Panc1 (cell line): ENCODE data around the gene ZNF410. TPM values are rescaled to one million over a fixed set of nuclear protein-coding genes. Genes with fewer than 3 reads are reported as not detected.
"Not testable (repeated sequence)": the region's sequence is repeated elsewhere in the genome, so short reads cannot be mapped to it uniquely, and the experiment has no call there.

Experiments used
- ATAC-seq: fragments of 200-7000 bp; cut with Tn5 transposase; 2 replicates; pipeline ENCODE4 v1.9.1; 2020; ENCODE audit warnings: mild to moderate bottlenecking, moderate library complexity
- BruUV-seq: library from RNA; stranded (reverse); fragments of 400-500 nt; replicated peaks from 2 replicates; lab custom pipeline; 2021; lab: Mats Ljungman, UMichigan
- CTCF ChIA-PET: fragments of 300-600 bp; sonication (Branson Sonifier 250); formaldehyde crosslinking; loops from one replicate; lab custom pipeline; 2022; ENCODE audit warnings: antibody characterized with exemption; lab: Charles Lee
- POLR2A ChIA-PET: fragments of 300-600 bp; sonication (Branson Sonifier 250); formaldehyde crosslinking; loops from one replicate; lab custom pipeline; 2022; ENCODE audit warnings: antibody characterized with exemption; lab: Charles Lee
- DNase-seq: peaks from one replicate; pipeline ENCODE4 v3.0.0-alpha.2; 2010; ENCODE audit warnings: low read depth, low spot score
- H3K27ac ChIP-seq: 2 replicates; pipeline ENCODE4 v1.5.1; 2011; ENCODE audit warnings: mild to moderate bottlenecking, low read length, inconsistent platforms
- H3K27me3 ChIP-seq: fragments of 200-500 bp; sonication (Bioruptor generic); 2 replicates; pipeline ENCODE4 v1.6.0; 2014; ENCODE audit warnings: low read length, inconsistent platforms; ENCODE audit not compliant: control insufficient read depth, insufficient read depth
- H3K36me3 ChIP-seq: fragments of 200-500 bp; sonication (Bioruptor generic); 2 replicates; pipeline ENCODE4 v1.5.1; 2014; ENCODE audit warnings: inconsistent platforms, mild to moderate bottlenecking, low read length, moderate library complexity; ENCODE audit not compliant: control insufficient read depth, insufficient read depth
- H3K4me1 ChIP-seq: 2 replicates; pipeline ENCODE4 v1.5.1; 2011; ENCODE audit warnings: inconsistent platforms, mild to moderate bottlenecking, low read length, moderate library complexity; ENCODE audit not compliant: control insufficient read depth, insufficient read depth
- H3K4me3 ChIP-seq, 2 experiments: 2 replicates each; pipeline ENCODE4 v1.5.1; 2011 to 2012; ENCODE audit warnings: low read depth in 2 of 2, low read length in 2 of 2, mild to moderate bottlenecking in 2 of 2, inconsistent platforms in 1 of 2, moderate library complexity in 1 of 2
- H3K9me3 ChIP-seq: fragments of 200-500 bp; sonication (Bioruptor generic); 2 replicates; pipeline ENCODE4 v1.5.1; 2014; ENCODE audit warnings: low read depth, mild to moderate bottlenecking, inconsistent platforms, low read length, moderate library complexity; ENCODE audit not compliant: control insufficient read depth, insufficient read depth
- POLR2AphosphoS5 ChIP-seq: IDR thresholded peaks from 2 replicates; pipeline ENCODE4 v1.6.1; 2012; ENCODE audit warnings: mild to moderate bottlenecking, low read depth, low read length, moderate library complexity
- SIN3A ChIP-seq: IDR thresholded peaks from 2 replicates; pipeline ENCODE4 v1.6.1; 2012; ENCODE audit warnings: low read depth, mild to moderate bottlenecking, low read length, moderate library complexity, borderline replicate concordance; ENCODE audit not compliant: insufficient read depth
- TCF7L2 ChIP-seq: IDR thresholded peaks from 2 replicates; pipeline ENCODE4 v1.6.1; 2011; ENCODE audit warnings: mild to moderate bottlenecking, low read depth, low read length, inconsistent platforms
- in situ Hi-C: cut with HindIII; loops from 2 replicates; pipeline ENCODE4 v1.10.0; 2016; ENCODE audit warnings: low sequenced_read_pairs, low pct_unique_long_range_greater_than_20kb
- intact Hi-C: fragments of 100-400 bp; cut with micrococcal nuclease; formaldehyde crosslinking; loops from one replicate; pipeline ENCODE4 v1.10.0; 2022; ENCODE audit not compliant: unreplicated experiment
- total RNA-seq: library from RNA; stranded (reverse); gene quantifications from one replicate; pipeline ENCODE4 v1.2.1, GENCODE V29; 2021; ENCODE audit not compliant: unreplicated experiment
- TF ChIP-seq, protein P1 (sequence below), 2 experiments: IDR thresholded peaks; 2 replicates each; pipeline ENCODE4 v1.6.1; 2011 to 2012; ENCODE audit warnings: low read depth in 2 of 2, control low read depth in 1 of 2, low read length in 1 of 2, mild to moderate bottlenecking in 1 of 2, moderate library complexity in 1 of 2; ENCODE audit not compliant: insufficient read depth in 1 of 2
- TF ChIP-seq, protein P2 (sequence below): fragments of 450-650 bp; IDR thresholded peaks from 2 replicates; pipeline ENCODE4 v1.5.1; 2017; ENCODE audit warnings: mild to moderate bottlenecking

ZNF410 gene
- total RNA-seq, 1 experiment from 2014 or later: 31.2 TPM

DNA sequence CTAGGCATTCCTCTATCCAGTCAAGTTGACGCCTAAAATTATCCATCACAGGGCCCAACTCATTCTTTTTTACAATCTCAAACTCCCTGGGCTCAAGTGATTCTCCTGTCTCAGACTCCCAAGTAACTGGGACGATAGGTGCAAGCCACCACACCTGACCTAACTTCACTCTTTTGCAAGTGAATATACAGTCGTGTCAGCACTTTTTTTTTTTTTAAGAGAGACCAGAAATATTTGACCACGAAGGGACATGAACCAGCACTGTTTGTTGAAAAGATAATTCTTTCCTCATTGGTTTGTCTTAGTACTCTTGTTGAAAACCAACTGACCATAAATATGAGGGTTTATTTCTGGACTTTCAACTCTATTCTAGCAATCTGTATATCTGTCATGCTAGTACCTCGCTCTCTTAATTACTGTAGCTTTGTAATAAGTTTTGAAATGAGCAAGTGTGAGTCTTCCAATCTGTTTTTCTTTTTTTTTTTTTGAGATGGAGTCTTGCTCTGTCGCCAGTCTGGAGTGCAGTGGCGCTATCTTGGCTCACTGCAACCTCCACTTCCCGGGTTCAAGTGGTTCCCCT, 21.0 kb upstream of the ZNF410 start:
- Histone ChIP-seq H3K9me3 (no peaks in the 10 kb centered on the region), H3K27me3 (no peaks in the 10 kb centered on the region), H3K4me1 (no peaks in the 10 kb centered on the region), H3K36me3 (no peaks in the 10 kb centered on the region; the same call in 1 of the 2 replicates), H3K4me3 (no peak overlapping the region), H3K27ac (no peak overlapping the region)
- in situ Hi-C loops (no loop called here), intact Hi-C loops (no loop called here)
- TF ChIP-seq, protein P1, sequence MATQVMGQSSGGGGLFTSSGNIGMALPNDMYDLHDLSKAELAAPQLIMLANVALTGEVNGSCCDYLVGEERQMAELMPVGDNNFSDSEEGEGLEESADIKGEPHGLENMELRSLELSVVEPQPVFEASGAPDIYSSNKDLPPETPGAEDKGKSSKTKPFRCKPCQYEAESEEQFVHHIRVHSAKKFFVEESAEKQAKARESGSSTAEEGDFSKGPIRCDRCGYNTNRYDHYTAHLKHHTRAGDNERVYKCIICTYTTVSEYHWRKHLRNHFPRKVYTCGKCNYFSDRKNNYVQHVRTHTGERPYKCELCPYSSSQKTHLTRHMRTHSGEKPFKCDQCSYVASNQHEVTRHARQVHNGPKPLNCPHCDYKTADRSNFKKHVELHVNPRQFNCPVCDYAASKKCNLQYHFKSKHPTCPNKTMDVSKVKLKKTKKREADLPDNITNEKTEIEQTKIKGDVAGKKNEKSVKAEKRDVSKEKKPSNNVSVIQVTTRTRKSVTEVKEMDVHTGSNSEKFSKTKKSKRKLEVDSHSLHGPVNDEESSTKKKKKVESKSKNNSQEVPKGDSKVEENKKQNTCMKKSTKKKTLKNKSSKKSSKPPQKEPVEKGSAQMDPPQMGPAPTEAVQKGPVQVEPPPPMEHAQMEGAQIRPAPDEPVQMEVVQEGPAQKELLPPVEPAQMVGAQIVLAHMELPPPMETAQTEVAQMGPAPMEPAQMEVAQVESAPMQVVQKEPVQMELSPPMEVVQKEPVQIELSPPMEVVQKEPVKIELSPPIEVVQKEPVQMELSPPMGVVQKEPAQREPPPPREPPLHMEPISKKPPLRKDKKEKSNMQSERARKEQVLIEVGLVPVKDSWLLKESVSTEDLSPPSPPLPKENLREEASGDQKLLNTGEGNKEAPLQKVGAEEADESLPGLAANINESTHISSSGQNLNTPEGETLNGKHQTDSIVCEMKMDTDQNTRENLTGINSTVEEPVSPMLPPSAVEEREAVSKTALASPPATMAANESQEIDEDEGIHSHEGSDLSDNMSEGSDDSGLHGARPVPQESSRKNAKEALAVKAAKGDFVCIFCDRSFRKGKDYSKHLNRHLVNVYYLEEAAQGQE (IDR thresholded peaks at IDR 0.05; ENCODE audit: insufficient read depth in 1 of 2, low read depth in 2 of 2, low read length in 1 of 2): no peak
- no peak for TF ChIP-seq SIN3A
- POLR2A ChIA-PET: no interaction called here
- DNase-seq (no peak), ATAC-seq (no peak)
- no TSS peak for BruUV-seq
- CTCF ChIA-PET: interaction anchor here (0.7 kb wide), 1 partner anchor 38 kb away, joined by 3 read pairs; no protein-coding TSS in a partner anchor

DNA sequence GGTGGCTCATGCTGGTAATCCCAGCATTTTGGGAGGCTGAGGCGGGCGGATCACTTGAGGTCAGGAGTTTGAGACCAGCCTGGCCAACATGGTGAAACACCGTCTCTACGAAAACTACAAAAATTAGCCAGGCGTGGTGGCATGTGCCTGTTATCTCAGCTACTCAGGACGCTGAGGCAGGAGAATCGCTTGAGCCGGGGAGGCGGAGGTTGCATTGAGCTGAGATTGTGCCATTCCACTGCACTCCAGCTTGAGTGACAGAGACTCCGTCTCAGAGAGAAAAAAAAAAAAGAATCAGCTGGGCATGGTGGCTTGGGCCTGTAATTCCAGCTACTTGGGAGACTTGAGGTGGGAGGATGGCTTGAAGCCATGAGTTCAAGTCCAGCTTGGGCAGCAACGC, 16.9 kb upstream of the ZNF410 start:
- H3K36me3 ChIP-seq, in situ Hi-C loops, intact Hi-C loops, H3K4me1 ChIP-seq, DNase-seq, H3K27ac ChIP-seq, H3K9me3 ChIP-seq, CTCF ChIA-PET, POLR2A ChIA-PET, ATAC-seq, H3K27me3 ChIP-seq, BruUV-seq, H3K4me3 ChIP-seq: not testable (repeated sequence)

DNA sequence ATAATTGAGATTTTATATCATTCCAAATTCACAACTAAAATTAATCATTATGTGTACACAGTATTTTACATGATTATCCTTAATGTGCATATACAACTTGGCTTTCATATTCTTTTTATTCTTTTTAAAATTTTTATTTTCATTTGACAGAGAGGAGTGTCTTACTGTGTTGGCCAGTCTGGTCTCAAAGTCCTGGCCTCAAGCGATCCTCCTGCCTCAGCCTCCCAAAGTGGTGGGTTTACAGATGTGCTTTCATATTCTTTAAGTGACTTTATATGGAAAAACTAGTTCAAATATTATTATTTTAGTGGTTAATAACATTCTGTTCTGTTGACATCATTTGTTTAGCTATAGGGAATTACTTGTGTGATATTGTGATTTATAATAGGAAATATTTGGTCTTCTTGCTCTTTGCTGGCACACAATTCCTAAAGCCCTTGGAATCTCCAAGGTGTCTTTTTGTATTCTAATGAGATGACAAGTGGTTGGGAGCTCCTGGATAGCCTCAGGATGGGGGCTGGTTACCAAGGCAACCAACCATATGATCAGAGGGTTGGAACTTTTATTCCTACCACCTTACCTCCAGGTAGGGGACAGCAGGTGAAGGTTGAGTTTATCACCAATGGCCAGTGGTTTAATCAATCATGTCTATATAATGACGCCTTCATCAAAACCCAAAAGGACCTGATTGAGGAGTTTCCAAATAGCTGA, 16.0 kb upstream of the ZNF410 start:
- ChIA-PET CTCF (no interaction called here), POLR2A (no interaction called here)
- no peak for TF ChIP-seq POLR2AphosphoS5
- TF ChIP-seq TCF7L2: no peak
- TF ChIP-seq, protein P2, sequence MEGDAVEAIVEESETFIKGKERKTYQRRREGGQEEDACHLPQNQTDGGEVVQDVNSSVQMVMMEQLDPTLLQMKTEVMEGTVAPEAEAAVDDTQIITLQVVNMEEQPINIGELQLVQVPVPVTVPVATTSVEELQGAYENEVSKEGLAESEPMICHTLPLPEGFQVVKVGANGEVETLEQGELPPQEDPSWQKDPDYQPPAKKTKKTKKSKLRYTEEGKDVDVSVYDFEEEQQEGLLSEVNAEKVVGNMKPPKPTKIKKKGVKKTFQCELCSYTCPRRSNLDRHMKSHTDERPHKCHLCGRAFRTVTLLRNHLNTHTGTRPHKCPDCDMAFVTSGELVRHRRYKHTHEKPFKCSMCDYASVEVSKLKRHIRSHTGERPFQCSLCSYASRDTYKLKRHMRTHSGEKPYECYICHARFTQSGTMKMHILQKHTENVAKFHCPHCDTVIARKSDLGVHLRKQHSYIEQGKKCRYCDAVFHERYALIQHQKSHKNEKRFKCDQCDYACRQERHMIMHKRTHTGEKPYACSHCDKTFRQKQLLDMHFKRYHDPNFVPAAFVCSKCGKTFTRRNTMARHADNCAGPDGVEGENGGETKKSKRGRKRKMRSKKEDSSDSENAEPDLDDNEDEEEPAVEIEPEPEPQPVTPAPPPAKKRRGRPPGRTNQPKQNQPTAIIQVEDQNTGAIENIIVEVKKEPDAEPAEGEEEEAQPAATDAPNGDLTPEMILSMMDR: no peak
- TF ChIP-seq SIN3A: no peak
- TF ChIP-seq, protein P1 (IDR thresholded peaks at IDR 0.05; ENCODE audit: insufficient read depth in 1 of 2, low read depth in 2 of 2, low read length in 1 of 2): no peak
- Histone ChIP-seq H3K36me3 (no peaks in the 10 kb centered on the region), H3K27ac (no peak overlapping the region), H3K4me3 (no peak overlapping the region), H3K27me3 (no peaks in the 10 kb centered on the region), H3K9me3 (no peaks in the 10 kb centered on the region), H3K4me1 (no peaks in the 10 kb centered on the region)
- ATAC-seq (no peak), DNase-seq (no peak)
- no TSS peak for BruUV-seq
- in situ Hi-C loops: no loop called here
- intact Hi-C loops: no loop called here
